ENCODE results near the gene EHHADH. TPM values are rescaled to one million over a fixed set of nuclear protein-coding genes. Genes with fewer than 3 reads are reported as not detected.

EHHADH gene
- total RNA-seq, 1 experiment from 2014 or later = 4.2 TPM

GRCh38 chr3:185205865-185206264 lies 48.0 kb downstream of the EHHADH start:
- no peak for TF ChIP-seq ESRRA (CRISPR knock-in tag; IDR thresholded peaks at IDR 0.05; ENCODE audit: borderline replicate concordance)
- TF ChIP-seq USF1 (CRISPR knock-in tag; IDR thresholded peaks at IDR 0.05) = no peak
- no peak for TF ChIP-seq PREB (CRISPR knock-in tag; IDR thresholded peaks at IDR 0.05; ENCODE audit: borderline replicate concordance)
- TF ChIP-seq MLX (CRISPR knock-in tag; IDR thresholded peaks at IDR 0.05) = no peak
- no peak for TF ChIP-seq ATF3 (CRISPR knock-in tag; conservative IDR thresholded peaks at IDR 0.05)
- no peak for TF ChIP-seq NR1H2 (CRISPR knock-in tag; IDR thresholded peaks at IDR 0.05)
- no peak for TF ChIP-seq SOX15 (CRISPR knock-in tag; IDR thresholded peaks at IDR 0.05)
- TF ChIP-seq IRF1 (CRISPR knock-in tag; IDR thresholded peaks at IDR 0.05) = no peak
- TF ChIP-seq TEAD1 (CRISPR knock-in tag; IDR thresholded peaks at IDR 0.05) = no peak
- TF ChIP-seq SMAD3 (CRISPR knock-in tag; IDR thresholded peaks at IDR 0.05; ENCODE audit: borderline replicate concordance) = no peak
- no peak for TF ChIP-seq ZNF671 (CRISPR knock-in tag; IDR thresholded peaks at IDR 0.05)
- no peak for TF ChIP-seq ZNF512 (CRISPR knock-in tag; IDR thresholded peaks at IDR 0.05; ENCODE audit: borderline replicate concordance)
- no peak for TF ChIP-seq JUN (CRISPR knock-in tag; IDR thresholded peaks at IDR 0.05)
- no peak for TF ChIP-seq JAZF1 (CRISPR knock-in tag; IDR thresholded peaks at IDR 0.05)
- TF ChIP-seq ZNF281 (CRISPR knock-in tag; IDR thresholded peaks at IDR 0.05) = no peak
- no peak for TF ChIP-seq CREM (CRISPR knock-in tag; IDR thresholded peaks at IDR 0.05)
- TF ChIP-seq ZNF232 (CRISPR knock-in tag; IDR thresholded peaks at IDR 0.05) = no peak
- no peak for TF ChIP-seq AFF4 (CRISPR knock-in tag; IDR thresholded peaks at IDR 0.05; ENCODE audit: borderline replicate concordance)
- no peak overlapping the region for H3K27ac Mint-ChIP-seq
- no peak overlapping the region for H3K4me3 Mint-ChIP-seq
- no peaks in the 10 kb centered on the region for H3K27me3 Mint-ChIP-seq (ENCODE audit: low read depth)
- no peaks in the 10 kb centered on the region for H3K9me3 Mint-ChIP-seq
- POLR2A ChIA-PET = no interaction called here
- ATAC-seq (no peak), DNase-seq (ENCODE audit: low spot score) (no peak)
- no peaks in the 10 kb centered on the region for H3K4me1 Mint-ChIP-seq
- no peaks in the 10 kb centered on the region for H3K36me3 Mint-ChIP-seq
- CTCF ChIA-PET = no interaction called here
